ENCODE data around the gene ERAL1. TPM values are rescaled to one million over a fixed set of nuclear protein-coding genes. Genes with fewer than 3 reads are reported as not detected.

ERAL1 gene
- total RNA-seq, 1 donor from 2014 or later, result 46.9 TPM

- intact Hi-C loops (cut with micrococcal nuclease), result no loop called here
Measured at GRCh38 chr17:28896491-28896883, 41.7 kb downstream of the ERAL1 start.

GRCh38 chr17:28896884-28897768 is 42.3 kb downstream of the ERAL1 start, which contains the start of gene FLOT2:
Gene FLOT2 (minus strand): TSS chr17:28897733. CDS start chr17:28897574, 159 bp downstream.
- intact Hi-C loops (cut with micrococcal nuclease), result loop anchor here (1.0 kb wide), 1 partner anchor 43 kb away; no protein-coding TSS in a partner anchor

GRCh38 chr17:28897769-28898526 is 43.1 kb downstream of the ERAL1 start:
- intact Hi-C loops (cut with micrococcal nuclease), result loop anchor here (1.0 kb wide), 1 partner anchor 44 kb away; no protein-coding TSS in a partner anchor

- intact Hi-C loops (cut with micrococcal nuclease), result no loop called here
Measured at GRCh38 chr17:28898527-28898955, 43.7 kb downstream of the ERAL1 start.

- intact Hi-C loops (cut with micrococcal nuclease), result no loop called here
Measured at GRCh38 chr17:28899212-28899815, 44.5 kb downstream of the ERAL1 start.

GRCh38 chr17:28900986-28901726 is 46.3 kb downstream of the ERAL1 start:
- intact Hi-C loops (cut with micrococcal nuclease), result no loop called here

GRCh38 chr17:28901866-28902818 is 47.3 kb downstream of the ERAL1 start:
- intact Hi-C loops (cut with micrococcal nuclease), result loop anchor here (1.0 to 2.0 kb wide), 2 partner anchors 9 to 257 kb away; partner anchors contain the start of gene BLTP2

GRCh38 chr17:28902819-28903545 is 48.2 kb downstream of the ERAL1 start, which contains the start of gene DHRS13:
Gene DHRS13 (minus strand): TSS chr17:28903079. CDS start chr17:28902944, 135 bp downstream.
- intact Hi-C loops (cut with micrococcal nuclease), result loop anchor here (1.0 to 2.0 kb wide), 12 partner anchors 10 to 332 kb away; partner anchors contain the start of genes BLTP2, FAM222B and PIGS

- intact Hi-C loops (cut with micrococcal nuclease), result loop anchor here (1.0 to 2.0 kb wide), 11 partner anchors 13 to 332 kb away; partner anchors contain the start of genes BLTP2, FAM222B and PIGS
Measured at GRCh38 chr17:28903546-28903841, 48.7 kb downstream of the ERAL1 start.

- intact Hi-C loops (cut with micrococcal nuclease), result no loop called here
Measured at GRCh38 chr17:28904800-28905199, 50.0 kb downstream of the ERAL1 start.

- intact Hi-C loops (cut with micrococcal nuclease), result no loop called here
Measured at GRCh38 chr17:28906276-28906675, 51.5 kb downstream of the ERAL1 start.

- intact Hi-C loops (cut with micrococcal nuclease), result no loop called here
Measured at GRCh38 chr17:28906706-28907438, 52.1 kb downstream of the ERAL1 start.

GRCh38 chr17:28907709-28908475 is 53.1 kb downstream of the ERAL1 start:
- intact Hi-C loops (cut with micrococcal nuclease), result no loop called here

- intact Hi-C loops (cut with micrococcal nuclease), result no loop called here
Measured at GRCh38 chr17:28908640-28909167, 53.9 kb downstream of the ERAL1 start.

- intact Hi-C loops (cut with micrococcal nuclease), result no loop called here
Measured at GRCh38 chr17:28910534-28910933, 55.7 kb downstream of the ERAL1 start.

All from T-helper 1 cell treated with Interleukin-12 subunit alpha and Interleukin-12 subunit beta and Interleukin-4 antibody, amounts not matched to agents 30 ng/mL and 1 ng/mL, for 36 hours (primary cell).